Activated CD8-positive, alpha-beta memory T cell treated with anti-CD3 and anti-CD28 coated beads for 24 hours (primary cell): ENCODE results near the gene FMNL3.

Experiments
- DNase-seq: peaks from one replicate; pipeline ENCODE4 v3.0.0-alpha.2; 2020

The FMNL3 gene

DNA sequence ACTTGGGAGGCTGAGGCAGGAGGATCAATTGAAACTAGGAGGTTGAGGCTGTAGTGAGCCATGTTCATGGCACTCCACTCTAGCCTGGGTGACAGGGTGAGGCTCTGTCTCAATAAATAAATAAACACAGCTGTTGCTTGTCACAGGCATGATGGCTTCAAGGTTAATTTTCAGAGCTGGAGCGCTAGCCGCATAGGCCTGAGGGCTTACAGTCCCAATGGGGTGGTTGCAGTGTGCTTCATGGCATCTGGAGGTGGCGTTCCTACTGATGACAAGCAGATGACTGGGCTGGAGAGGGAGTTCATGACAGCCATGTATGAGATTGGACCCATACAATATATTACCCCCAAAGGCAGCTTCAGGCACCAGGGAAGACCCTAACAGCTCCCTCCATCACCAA is 1.6 kb upstream of the FMNL3 start:
- no peak for DNase-seq

GRCh38 chr12:49707812-49708147 is 575 bp upstream of the FMNL3 start:
- no peak for DNase-seq

DNA sequence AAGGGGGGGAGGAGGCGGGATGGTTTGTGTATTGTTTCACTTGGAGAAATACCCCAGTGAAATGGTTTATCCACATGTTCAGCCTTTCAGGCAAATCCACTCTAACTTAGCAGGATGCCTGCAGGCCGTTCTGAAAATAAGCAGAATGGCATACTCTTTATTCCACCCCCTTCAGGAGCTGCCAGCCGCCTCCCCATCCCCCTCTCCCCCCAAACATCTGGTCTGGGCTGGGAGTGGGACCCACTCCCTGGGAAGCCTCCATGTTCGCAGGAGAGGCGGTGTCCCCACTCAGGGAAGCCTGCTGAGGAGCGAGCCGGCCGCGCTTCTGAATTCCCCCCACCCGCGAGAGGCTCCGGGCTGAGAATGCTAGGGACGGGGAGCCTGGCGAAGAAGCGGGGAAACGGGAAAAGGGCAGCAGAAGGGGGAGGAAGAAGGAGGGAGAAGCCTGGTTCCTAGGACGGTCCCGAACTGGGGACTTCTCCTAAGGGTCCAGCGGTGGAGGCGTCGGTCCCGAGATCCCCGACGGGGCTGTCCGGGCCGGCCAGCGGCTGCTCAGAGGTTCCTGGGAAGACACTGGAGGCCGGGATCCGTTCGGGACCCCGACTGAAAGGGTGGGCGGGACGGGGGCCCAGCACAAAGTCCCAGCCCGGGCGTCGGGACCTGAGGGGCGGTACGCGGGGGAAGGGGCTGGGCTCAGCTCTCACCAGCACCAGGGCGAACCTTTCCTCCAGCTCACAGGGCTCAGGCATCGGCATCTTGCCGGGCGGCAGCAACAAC is 666 bp downstream of the FMNL3 start:
- DNase-seq: peak; percentile 69

GRCh38 chr12:49705479-49706134 is 1.6 kb downstream of the FMNL3 start:
- DNase-seq: peak; percentile 67

DNA sequence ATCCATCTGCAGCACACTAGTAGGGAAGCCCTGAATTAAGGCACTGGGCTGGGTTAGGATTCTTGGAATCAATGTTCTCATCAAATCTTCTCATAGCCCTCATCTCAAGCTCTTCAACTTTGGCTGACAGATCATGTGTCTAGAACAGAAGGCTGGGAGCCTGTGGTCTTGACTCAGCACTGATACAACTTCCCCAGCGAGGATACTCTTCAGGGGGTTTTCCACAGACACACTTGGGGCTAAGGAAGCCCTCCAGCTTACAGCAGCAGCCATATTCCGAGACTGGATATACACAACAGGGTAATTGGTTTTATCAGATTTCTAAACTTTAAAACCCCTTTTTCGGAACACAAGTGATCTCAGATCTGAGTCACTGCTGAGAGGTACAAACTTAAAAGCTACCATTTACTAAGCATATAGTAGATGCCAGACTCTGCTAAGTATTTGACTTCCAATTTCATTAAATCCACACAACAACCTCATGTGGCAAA is 3.5 kb downstream of the FMNL3 start:
- peak; percentile 69 for DNase-seq

DNA sequence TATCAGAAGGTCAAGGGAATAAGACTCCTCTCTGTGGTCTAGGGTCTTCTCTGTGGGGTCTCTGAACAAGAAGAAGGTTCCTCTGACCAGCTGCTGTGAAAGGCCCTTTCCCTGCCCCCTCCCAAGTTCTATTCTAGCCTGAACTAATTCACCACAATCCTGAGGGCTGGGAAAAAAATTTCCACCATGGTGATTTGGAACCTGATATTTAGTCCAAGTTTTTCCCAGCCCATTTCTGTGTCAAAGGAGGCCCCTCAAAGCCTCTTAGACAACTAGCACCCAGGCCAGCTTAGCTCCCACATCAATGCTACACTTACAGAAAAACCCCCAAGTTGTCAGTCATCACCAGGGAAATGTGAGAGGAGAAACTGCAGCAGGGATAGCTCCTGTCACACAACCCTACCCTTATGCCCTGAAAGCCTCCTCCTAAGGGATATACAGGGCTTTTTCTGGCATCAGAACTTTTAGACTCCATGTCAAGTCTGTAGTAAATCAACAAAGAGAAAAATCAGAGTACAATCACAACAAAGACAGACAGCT is 4.5 kb downstream of the FMNL3 start:
- no peak for DNase-seq

DNA sequence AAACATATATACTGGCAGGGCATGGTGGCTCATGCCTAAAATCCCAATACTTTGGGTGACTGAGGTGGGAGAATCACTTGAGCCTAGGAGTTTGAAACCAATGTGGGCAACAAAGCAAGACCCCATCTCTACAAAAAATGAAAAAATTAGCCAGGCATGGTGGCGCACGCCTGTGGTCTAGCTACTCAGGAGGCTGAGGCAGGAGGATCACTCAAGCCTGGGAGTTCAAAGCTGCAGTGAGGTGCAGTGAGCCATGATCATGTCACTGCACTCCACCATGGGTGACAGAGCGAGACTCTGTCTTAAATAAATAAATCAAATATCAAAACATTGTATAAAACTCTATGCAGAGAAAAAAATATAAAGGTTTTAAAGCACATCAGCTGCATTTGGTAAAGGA is 5.2 kb downstream of the FMNL3 start:
- DNase-seq: no peak

- peak; percentile 76 for DNase-seq
Observed at GRCh38 chr12:49698619-49699545, 8.3 kb downstream of the FMNL3 start.

GRCh38 chr12:49697808-49698207 is 9.4 kb downstream of the FMNL3 start:
- DNase-seq: no peak

- no peak for DNase-seq
Observed at GRCh38 chr12:49696723-49697122, 10.5 kb downstream of the FMNL3 start.

GRCh38 chr12:49693931-49694444 is 13.2 kb downstream of the FMNL3 start:
- no peak for DNase-seq

GRCh38 chr12:49692851-49693250 is 14.4 kb downstream of the FMNL3 start:
- no peak for DNase-seq

DNA sequence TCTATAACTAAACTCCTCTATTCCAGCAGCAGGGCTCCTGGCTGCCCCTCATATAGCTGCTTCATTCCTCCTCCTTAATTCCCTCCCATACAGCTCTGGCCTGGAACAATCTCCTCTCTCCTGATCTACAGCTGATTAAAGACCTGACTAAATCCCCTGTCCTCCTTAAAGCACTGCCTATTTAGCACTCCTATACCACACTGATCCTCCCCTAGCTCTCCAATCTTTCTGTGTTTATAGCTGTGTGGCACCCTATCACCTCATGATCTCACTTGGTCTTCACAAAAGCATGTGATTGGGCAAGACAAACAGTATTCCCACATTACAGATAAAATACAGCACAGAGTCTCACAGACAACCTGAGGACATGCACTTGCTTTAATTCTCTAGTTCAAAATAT is 17.4 kb downstream of the FMNL3 start:
- DNase-seq: no peak

DNA sequence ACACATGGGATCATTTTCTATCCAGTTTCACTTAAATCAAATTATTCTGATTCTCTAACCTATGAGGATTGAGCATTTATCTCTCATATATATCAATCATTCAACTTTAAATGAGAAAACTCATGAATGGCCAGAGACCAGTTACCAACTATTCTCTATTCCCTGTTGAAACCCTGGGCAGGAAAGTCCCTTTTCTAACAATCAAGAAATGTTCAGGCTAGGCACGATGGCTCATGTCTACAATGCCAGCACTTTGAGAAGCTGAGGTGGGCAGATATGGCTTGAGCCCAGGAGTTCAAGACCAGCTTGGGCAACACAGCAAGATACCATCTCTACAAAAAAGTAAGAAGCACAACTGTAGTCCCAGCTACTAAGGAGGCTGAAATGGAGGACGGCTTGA is 18.0 kb downstream of the FMNL3 start:
- DNase-seq: no peak

DNA sequence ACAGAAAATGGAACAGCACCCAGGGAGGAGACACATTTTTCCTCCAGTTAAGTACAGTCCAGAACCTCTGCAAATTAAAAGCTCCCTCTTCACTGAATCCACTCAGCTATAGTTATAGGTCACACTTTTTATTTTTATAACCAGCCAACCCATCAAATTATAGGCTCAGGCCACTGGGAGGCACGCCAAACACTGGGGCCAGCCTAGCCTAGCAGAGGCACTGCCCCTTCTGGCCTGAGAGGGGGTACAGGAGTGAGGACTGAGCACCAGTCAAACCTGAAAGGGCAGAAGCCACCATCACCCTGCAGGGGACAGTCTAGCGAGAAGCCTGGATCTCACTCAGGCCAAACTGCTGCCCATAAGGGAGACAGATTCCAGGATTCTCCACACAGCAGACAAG is 19.3 kb downstream of the FMNL3 start:
- DNase-seq: no peak

DNA sequence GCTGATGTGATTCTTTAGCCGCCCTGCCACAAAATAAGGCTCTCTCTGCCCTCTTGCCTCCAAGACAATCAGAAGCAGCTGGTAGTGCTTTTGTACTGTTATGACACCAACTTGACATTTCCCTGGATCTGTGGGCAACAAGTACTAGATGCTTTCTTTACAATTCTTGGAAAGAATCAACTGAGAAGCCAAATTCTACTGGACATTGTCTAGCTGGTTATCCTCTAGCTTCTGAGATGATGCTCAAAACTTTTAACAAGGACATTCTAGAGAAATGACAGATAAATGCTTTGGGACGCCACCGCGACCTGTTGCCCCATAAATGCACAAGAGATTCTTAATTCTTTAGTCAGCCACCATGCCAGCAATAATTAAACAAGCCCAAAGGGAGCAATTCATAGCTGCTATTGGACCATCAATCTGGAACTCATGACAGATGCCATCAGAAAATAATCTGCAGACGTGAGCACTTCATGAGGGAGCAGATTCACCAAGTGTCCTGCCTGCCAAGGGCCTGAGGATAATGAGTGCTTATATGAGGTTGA is 22.8 kb downstream of the FMNL3 start:
- DNase-seq: no peak

DNA sequence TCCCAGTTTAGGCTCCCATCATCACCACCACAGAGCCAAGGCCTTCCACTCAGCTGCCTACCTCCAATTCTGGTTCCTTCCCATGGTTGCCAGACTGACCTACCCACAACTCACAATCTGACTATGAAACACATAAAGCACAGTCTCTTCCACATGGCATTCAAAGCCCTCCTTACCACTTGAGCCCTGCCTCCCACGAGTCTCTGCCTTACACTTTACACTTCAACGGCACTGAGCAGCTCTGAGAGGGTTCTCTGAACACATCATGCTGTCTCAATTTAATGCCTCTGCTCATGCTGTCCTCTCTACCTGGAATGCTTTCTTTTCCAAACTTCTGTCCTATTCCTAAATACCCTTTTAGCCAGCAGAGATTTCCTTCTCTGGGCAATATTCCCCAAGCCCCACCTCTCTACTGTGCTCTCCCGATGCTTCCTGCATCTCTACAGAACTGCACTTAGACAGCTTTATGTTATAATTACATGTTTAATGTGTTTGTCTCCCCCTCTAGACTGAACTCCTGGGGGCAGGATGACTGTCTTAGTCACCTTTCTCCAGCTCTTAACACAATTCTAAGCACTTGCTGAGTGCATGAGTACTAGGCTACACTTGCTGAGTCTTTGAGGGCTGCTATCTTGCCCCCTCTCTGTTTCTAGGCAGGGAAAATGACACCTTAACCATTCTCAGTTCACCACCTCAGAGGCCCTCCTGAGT is 23.5 kb downstream of the FMNL3 start:
- no peak for DNase-seq

DNA sequence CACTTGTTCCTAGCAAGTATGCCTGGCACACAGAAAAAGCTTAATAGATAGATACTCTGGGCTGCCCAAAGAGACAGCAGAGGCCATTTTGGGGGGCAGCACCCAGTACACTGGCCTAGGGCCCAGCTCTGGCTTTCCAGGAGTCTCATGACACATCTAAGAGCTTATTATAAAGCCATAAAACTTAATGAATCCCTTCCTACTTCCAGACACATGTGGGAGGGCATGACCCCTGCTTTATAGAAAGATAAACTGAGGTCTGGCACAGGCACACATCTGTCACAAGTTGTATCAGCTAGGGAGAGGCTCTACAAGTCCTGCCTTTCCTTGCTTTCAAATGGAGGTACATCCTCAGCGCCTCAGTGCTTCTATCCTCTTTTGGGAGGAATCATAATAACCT is 27.1 kb downstream of the FMNL3 start:
- DNase-seq: no peak

GRCh38 chr12:49678711-49679110 is 28.5 kb downstream of the FMNL3 start:
- DNase-seq: no peak

GRCh38 chr12:49675137-49675536 is 32.1 kb downstream of the FMNL3 start:
- no peak for DNase-seq

GRCh38 chr12:49674318-49674981 is 32.8 kb downstream of the FMNL3 start:
- no peak for DNase-seq
